ENCODE data around the gene CLIC5.
A peak's percentile ranks its signal among the peaks of the same experiment; 100 is the strongest.

The CLIC5 gene

DNA sequence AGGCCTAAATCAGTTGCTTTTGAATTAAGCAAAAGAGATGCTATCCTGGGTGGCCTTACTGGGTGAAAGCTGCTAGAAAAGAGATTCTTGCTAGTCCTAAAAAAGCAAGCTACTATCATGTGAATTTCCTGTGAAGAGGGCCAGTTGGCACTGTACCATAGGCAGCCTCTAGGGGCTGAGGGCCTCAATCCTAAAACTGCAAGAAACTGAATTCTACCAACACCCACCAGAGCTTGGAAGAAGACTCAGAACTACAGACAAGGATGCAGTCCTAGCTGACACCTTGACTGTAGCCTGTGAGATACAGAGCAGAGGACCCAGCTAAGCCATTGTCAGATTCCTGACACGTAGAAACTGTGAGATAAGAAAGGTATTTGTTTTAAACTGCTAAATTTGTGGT is 24.5 kb downstream of the CLIC5 start:
- Histone ChIP-seq H3K9me3 (ENCODE audit: control insufficient read depth, low read length) (no peaks in the 10 kb centered on the region), H3K4me1 (peaks cover 5% of the 10 kb centered on the region), H3K27me3 (ENCODE audit: control insufficient read depth, insufficient read depth, low read length) (no peaks in the 10 kb centered on the region), H3K4me3 (ENCODE audit: low read depth, low read length) (no peak overlapping the region), H3K27ac (no peak overlapping the region), H2AFZ (no peak overlapping the region), H3K9ac (no peak overlapping the region), H3K4me2 (ENCODE audit: low read length) (no peak overlapping the region), H3K79me2 (no peaks in the 10 kb centered on the region), H3K36me3 (ENCODE audit: control insufficient read depth, insufficient read depth, low read length) (no peaks in the 10 kb centered on the region)
- no peak for TF ChIP-seq CTCF (IDR thresholded peaks at IDR 0.05)

- H3K27me3 ChIP-seq (ENCODE audit: control insufficient read depth, insufficient read depth, low read length): no peaks in the 10 kb centered on the region
- no peaks in the 10 kb centered on the region for H3K36me3 ChIP-seq (ENCODE audit: control insufficient read depth, insufficient read depth, low read length)
- H3K27ac ChIP-seq: no peak overlapping the region
- TF ChIP-seq CTCF (IDR thresholded peaks at IDR 0.05): no peak
- H2AFZ ChIP-seq: no peak overlapping the region
- no peaks in the 10 kb centered on the region for H3K79me2 ChIP-seq
- no peak overlapping the region for H3K4me2 ChIP-seq (ENCODE audit: low read length)
- peaks cover 5% of the 10 kb centered on the region for H3K4me1 ChIP-seq
- H3K4me3 ChIP-seq (ENCODE audit: low read depth, low read length): no peak overlapping the region
- H3K9ac ChIP-seq: no peak overlapping the region
- no peaks in the 10 kb centered on the region for H3K9me3 ChIP-seq (ENCODE audit: control insufficient read depth, low read length)
Observed at GRCh38 chr6:45990162-45990561, 25.5 kb downstream of the CLIC5 start.

- no peaks in the 10 kb centered on the region for H3K79me2 ChIP-seq
- no peak overlapping the region for H3K4me3 ChIP-seq (ENCODE audit: low read depth, low read length)
- peaks cover 5% of the 10 kb centered on the region for H3K4me1 ChIP-seq
- no peaks in the 10 kb centered on the region for H3K27me3 ChIP-seq (ENCODE audit: control insufficient read depth, insufficient read depth, low read length)
- no peak for TF ChIP-seq CTCF (IDR thresholded peaks at IDR 0.05)
- no peaks in the 10 kb centered on the region for H3K9me3 ChIP-seq (ENCODE audit: control insufficient read depth, low read length)
- H3K4me2 ChIP-seq (ENCODE audit: low read length): no peak overlapping the region
- H2AFZ ChIP-seq: peak overlapping the region; percentile 65
- no peak overlapping the region for H3K27ac ChIP-seq
- H3K9ac ChIP-seq: no peak overlapping the region
- H3K36me3 ChIP-seq (ENCODE audit: control insufficient read depth, insufficient read depth, low read length): no peaks in the 10 kb centered on the region
Observed at GRCh38 chr6:45988635-45989034, 27.0 kb downstream of the CLIC5 start.

DNA sequence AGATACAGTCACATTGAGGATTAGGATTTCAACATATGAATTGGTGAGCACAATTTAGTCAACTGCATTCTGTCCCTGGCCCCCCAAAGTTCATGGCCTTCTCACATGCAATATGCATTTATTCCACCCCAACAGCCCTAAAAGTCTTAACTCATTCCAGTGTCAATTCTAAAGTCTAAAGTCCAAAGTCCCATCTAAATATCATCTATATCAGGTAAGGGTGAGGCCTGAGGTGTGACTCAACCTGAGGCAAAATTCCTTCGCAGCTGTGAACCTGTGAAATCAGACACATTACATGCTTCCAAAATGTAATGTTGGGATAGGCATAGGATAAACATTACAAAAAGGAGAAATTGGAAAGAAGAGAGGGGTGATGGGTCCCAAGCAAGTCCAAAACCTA is 27.8 kb downstream of the CLIC5 start:
- no peaks in the 10 kb centered on the region for H3K27me3 ChIP-seq (ENCODE audit: control insufficient read depth, insufficient read depth, low read length)
- H3K4me2 ChIP-seq (ENCODE audit: low read length): no peak overlapping the region
- no peaks in the 10 kb centered on the region for H3K9me3 ChIP-seq (ENCODE audit: control insufficient read depth, low read length)
- no peak for TF ChIP-seq CTCF (IDR thresholded peaks at IDR 0.05)
- H3K36me3 ChIP-seq (ENCODE audit: control insufficient read depth, insufficient read depth, low read length): no peaks in the 10 kb centered on the region
- H3K4me1 ChIP-seq: peaks cover 5% of the 10 kb centered on the region
- no peak overlapping the region for H3K4me3 ChIP-seq (ENCODE audit: low read depth, low read length)
- peak overlapping the region; percentile 65 for H2AFZ ChIP-seq
- no peak overlapping the region for H3K27ac ChIP-seq
- H3K79me2 ChIP-seq: no peaks in the 10 kb centered on the region
- H3K9ac ChIP-seq: no peak overlapping the region

DNA sequence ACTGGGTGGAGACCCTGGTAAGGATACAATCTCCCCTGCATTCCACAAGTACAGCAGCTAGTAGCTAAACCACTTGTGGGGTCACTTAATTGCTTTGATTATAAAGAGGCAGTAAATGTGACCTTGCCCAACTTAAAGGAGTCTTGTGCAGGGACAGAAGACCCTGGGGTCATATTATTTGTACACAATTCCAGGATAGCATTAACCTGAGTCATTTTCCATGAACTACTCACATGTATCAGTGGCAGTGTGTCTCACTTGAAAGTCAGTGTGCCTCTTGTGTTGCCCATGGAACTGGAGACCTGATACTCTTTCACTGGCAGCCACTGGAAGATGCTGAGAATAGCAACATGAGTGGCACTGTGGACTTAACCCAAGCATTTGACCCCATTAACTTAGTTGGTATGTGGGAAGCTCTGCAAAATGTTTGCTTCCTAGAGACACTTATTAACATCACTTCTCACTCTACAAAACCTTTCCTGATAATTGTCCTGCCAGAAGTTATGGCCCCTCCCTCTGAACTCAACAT is 28.9 kb downstream of the CLIC5 start:
- H3K9ac ChIP-seq: no peak overlapping the region
- no peaks in the 10 kb centered on the region for H3K36me3 ChIP-seq (ENCODE audit: control insufficient read depth, insufficient read depth, low read length)
- no peaks in the 10 kb centered on the region for H3K27me3 ChIP-seq (ENCODE audit: control insufficient read depth, insufficient read depth, low read length)
- H3K4me2 ChIP-seq (ENCODE audit: low read length): no peak overlapping the region
- H3K9me3 ChIP-seq (ENCODE audit: control insufficient read depth, low read length): no peaks in the 10 kb centered on the region
- H2AFZ ChIP-seq: no peak overlapping the region
- H3K79me2 ChIP-seq: no peaks in the 10 kb centered on the region
- TF ChIP-seq CTCF (IDR thresholded peaks at IDR 0.05): no peak
- peaks cover 5% of the 10 kb centered on the region for H3K4me1 ChIP-seq
- H3K27ac ChIP-seq: no peak overlapping the region
- no peak overlapping the region for H3K4me3 ChIP-seq (ENCODE audit: low read depth, low read length)

All from parathyroid adenoma (tissue), 2 donors.